Activated T-cell treated with anti-CD3 and anti-CD28 coated beads, Interleukin-2, amount 50 U/mL, for 24 hours (primary cell): Measurements from ENCODE around the gene IL12A.

Experiments used
- DNase-seq: peaks from one replicate; pipeline ENCODE4 v3.0.0-alpha.2; 2020
- H3K27ac Mint-ChIP-seq: 2 replicates; pipeline ENCODE4 v1.8.0; 2020; ENCODE audit warnings: mild to moderate bottlenecking, mixed read lengths
- H3K27me3 Mint-ChIP-seq: 2 replicates; pipeline ENCODE4 v1.8.0; 2020; ENCODE audit warnings: mixed read lengths
- H3K36me3 Mint-ChIP-seq: 2 replicates; pipeline ENCODE4 v1.8.0; 2020; ENCODE audit warnings: low read depth, mixed read lengths
- H3K4me1 Mint-ChIP-seq: 2 replicates; pipeline ENCODE4 v1.8.0; 2020; ENCODE audit warnings: low read depth, mixed read lengths
- H3K4me3 Mint-ChIP-seq: 2 replicates; pipeline ENCODE4 v1.8.0; 2020; ENCODE audit warnings: mild to moderate bottlenecking, moderate library complexity, mixed read lengths
- H3K9me3 Mint-ChIP-seq: 2 replicates; pipeline ENCODE4 v1.8.0; 2020; ENCODE audit warnings: mixed read lengths

The IL12A gene

DNA sequence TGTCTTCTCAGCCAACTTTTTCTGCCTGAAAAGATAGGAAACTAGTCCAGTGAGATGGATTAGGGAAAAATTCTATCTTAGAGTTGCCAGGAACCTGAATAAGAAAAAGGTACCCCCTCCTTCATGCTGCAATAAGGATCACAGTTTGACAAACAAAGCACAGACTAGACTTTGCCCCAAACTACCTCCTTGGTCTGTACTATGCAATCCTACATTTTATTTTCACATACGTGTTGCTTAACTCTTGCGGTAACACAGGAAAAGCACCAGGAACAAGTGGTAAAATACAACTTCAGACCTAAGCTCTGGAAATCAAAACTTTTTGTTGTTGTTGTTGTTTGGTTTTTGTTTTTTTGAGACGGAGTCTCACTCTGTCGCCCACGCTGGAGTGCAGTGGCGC is 11.3 kb upstream of the IL12A start:
- Mint-ChIP-seq H3K36me3 (no peaks in the 10 kb centered on the region), H3K27me3 (peaks cover 41% of the 10 kb centered on the region), H3K9me3 (no peaks in the 10 kb centered on the region), H3K27ac (no peak overlapping the region), H3K4me1 (no peaks in the 10 kb centered on the region), H3K4me3 (no peak overlapping the region)
- DNase-seq, result no peak

DNA sequence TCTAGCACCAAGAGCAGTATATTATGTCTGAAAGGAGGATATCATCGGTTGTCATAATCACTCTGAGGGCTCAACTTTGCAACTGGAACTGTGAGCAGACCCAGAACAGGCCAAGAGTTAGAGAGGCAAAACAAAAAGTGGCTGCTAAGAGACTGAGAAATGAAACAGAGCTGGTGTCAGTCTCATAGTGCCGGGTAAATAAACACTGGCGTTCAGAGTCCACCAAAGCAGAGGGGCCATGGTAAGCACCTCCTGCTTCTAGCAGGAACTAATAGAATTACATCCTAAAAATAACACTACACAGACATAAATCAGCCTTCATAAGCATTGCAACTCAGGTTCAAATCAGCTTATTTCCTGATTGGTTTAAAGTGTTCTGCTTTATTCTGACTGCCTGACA is 10.3 kb upstream of the IL12A start:
- no peak for DNase-seq
- Mint-ChIP-seq H3K4me1 (no peaks in the 10 kb centered on the region), H3K27ac (no peak overlapping the region), H3K36me3 (no peaks in the 10 kb centered on the region), H3K9me3 (no peaks in the 10 kb centered on the region), H3K4me3 (no peak overlapping the region), H3K27me3 (peaks cover 44% of the 10 kb centered on the region)

DNA sequence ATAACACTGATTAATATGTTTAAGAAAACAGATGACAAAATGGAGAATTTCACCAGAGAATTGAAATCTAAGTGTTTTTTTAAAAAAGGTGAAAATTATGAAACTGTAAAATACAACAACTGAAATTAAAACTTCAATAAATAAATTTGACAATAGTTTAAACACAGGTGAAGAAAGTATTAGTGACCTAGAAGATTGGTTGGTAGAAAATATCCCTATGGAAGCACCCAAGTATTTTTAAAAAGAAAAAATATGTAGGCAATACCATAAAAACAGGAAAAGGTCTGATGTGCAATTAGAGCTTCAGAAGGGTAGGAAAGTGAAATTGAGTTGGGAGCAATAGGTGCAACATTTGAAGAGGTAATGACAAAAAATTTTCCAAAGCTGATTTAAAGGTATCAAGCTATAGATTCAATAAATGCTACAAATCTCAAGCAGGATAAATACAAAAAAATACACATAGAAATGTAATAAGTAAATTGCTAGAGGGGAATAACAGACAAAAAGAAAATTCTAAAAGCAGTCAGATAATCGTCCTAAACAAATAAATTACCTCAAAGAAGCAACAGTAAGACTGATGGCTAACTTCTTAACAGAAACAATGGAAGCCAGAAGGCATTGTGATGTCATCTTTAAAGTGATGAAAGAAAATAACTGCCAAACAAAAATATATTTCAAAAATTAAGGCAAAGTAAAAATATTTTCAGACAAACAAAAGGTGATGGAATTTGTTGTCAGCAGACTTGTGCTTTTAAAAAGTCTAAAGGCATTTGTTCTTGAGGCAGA is 9.5 kb upstream of the IL12A start:
- peaks cover 44% of the 10 kb centered on the region for H3K27me3 Mint-ChIP-seq
- H3K36me3 Mint-ChIP-seq, result no peaks in the 10 kb centered on the region
- no peak for DNase-seq
- H3K4me3 Mint-ChIP-seq, result no peak overlapping the region
- no peak overlapping the region for H3K27ac Mint-ChIP-seq
- no peaks in the 10 kb centered on the region for H3K9me3 Mint-ChIP-seq
- H3K4me1 Mint-ChIP-seq, result no peaks in the 10 kb centered on the region

DNA sequence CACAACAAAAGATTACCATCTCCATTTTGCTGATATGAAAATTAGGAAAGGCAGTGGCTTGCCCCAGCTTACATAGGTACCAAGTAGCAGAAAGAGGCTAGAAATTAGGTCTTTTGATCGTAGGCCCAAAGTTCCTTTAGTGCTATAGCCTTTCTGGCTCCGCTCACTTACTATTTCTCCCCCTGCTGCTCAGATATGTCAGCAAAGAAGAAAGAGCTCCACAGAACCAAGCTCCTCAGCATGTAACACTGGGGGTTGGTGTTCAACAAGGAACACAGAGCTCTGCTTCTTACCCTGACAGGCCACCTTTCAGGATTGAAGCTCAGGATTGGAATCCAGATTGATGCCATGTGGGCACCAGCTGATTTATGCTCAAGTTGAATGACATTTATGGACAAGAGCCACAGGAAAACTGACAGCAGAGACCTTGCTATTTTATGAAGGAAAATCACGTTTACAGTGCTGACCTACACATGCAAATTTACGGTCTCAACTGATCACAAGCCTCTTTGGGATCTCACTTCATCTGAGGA is 6.1 kb upstream of the IL12A start:
- no peak overlapping the region for H3K4me3 Mint-ChIP-seq
- no peaks in the 10 kb centered on the region for H3K9me3 Mint-ChIP-seq
- peaks cover 5% of the 10 kb centered on the region for H3K4me1 Mint-ChIP-seq
- H3K36me3 Mint-ChIP-seq, result no peaks in the 10 kb centered on the region
- no peak for DNase-seq
- H3K27ac Mint-ChIP-seq, result no peak overlapping the region
- peaks cover 33% of the 10 kb centered on the region for H3K27me3 Mint-ChIP-seq

DNA sequence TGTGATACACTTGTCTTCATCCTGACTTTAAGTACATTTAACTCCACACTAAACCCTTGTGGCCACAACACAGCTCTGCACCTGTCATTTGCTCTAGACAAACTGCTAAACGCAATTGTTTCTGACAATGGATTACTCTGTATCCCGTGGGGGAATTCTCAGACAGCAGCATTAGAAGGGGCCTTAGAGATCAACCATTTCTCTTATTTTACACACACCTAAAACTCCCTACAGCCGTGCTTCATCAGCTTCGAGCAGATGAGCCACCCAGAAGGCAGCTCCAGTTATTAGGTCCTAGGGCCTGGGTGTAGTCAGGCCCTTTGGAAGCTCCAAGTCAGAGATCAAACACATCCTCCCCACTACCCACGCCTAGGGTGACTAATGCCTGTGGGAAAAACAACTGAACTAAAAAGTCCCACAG is 1.3 kb upstream of the IL12A start:
- no peak for DNase-seq
- no peaks in the 10 kb centered on the region for H3K9me3 Mint-ChIP-seq
- no peak overlapping the region for H3K27ac Mint-ChIP-seq
- H3K36me3 Mint-ChIP-seq, result no peaks in the 10 kb centered on the region
- H3K27me3 Mint-ChIP-seq, result peaks cover 23% of the 10 kb centered on the region
- peak overlapping the region; percentile 54 for H3K4me3 Mint-ChIP-seq
- peaks cover 21% of the 10 kb centered on the region for H3K4me1 Mint-ChIP-seq

DNA sequence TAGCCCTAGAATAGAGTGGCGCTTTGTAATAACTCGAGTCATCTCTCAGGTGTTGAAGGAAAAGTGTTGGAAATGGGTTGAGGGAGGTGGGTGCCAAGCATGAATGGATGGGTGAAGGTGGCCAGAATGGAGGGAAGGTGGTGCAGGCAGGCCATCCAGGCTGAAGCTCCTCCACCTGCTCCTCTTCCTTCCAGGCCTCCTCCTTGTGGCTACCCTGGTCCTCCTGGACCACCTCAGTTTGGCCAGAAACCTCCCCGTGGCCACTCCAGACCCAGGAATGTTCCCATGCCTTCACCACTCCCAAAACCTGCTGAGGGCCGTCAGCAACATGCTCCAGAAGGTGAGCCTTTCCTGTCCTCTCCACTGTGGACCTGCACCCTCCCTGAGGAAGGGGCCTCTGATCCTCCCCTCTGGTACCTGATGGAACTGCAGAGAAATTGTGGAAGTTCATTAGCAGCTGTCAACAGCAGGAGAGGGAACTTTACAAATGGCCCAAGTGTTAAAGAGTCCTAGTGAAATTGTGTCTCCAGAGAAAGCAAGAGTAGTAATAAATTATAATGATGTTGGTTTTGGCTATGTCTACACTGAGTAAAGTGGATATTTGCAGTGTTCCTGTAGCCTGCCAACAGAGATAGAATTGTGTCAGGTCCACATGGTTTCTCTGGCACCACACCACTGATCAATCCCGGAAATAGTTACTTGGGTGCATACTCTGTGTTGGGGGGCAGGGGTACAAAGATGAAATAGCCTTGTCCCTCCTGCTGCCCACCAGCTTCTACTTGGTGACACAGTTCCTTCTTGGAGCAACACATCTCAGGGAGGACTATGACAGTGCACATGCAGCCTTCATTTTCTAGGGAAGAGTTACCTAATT is 1.6 kb downstream of the IL12A start:
- H3K27me3 Mint-ChIP-seq, result peaks cover 14% of the 10 kb centered on the region
- H3K36me3 Mint-ChIP-seq, result no peaks in the 10 kb centered on the region
- no peak overlapping the region for H3K27ac Mint-ChIP-seq
- no peaks in the 10 kb centered on the region for H3K9me3 Mint-ChIP-seq
- DNase-seq, result no peak
- peaks cover 21% of the 10 kb centered on the region for H3K4me1 Mint-ChIP-seq
- H3K4me3 Mint-ChIP-seq, result no peak overlapping the region

DNA sequence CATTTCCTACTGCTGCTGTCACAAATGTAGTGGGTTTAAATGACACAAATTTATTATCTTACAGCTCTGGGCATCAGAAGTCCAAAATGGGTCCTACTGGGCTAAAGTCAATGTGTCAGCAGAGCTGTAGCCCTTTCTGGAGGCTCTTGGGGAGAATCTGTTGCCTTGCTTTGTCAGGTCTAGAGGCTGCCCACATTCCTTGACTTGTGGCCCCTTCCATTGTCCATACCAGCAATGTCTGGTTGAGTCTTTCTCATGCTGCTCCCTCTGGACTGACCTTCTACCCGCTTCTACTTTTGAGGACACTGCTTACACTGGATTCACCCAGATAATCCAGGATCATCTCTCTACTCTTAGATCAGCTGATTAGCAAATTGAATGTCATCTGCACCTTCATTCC is 3.0 kb downstream of the IL12A start:
- Mint-ChIP-seq H3K27ac (no peak overlapping the region), H3K4me3 (no peak overlapping the region), H3K36me3 (no peaks in the 10 kb centered on the region), H3K27me3 (peaks cover 14% of the 10 kb centered on the region), H3K4me1 (peaks cover 21% of the 10 kb centered on the region), H3K9me3 (no peaks in the 10 kb centered on the region)
- no peak for DNase-seq

DNA sequence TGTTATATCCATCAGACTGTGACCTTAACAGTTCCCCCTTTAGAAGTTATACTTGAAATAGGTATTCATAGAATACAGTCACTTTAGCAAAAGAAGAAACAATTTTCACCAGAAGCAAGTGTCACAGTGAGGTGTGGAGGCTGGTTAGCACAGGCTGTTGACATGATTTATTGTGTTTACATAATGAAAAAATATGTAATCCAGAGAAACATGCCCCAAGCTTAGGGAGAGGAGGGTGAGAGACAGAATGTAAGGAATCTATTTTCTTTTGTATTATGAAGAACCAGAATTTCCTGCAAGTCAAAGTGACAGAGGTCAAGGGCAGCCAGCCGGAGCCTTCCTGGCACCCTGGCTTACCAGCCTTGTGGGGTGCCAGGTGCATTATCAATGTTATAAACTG is 4.0 kb downstream of the IL12A start:
- no peak for DNase-seq
- H3K27ac Mint-ChIP-seq, result no peak overlapping the region

DNA sequence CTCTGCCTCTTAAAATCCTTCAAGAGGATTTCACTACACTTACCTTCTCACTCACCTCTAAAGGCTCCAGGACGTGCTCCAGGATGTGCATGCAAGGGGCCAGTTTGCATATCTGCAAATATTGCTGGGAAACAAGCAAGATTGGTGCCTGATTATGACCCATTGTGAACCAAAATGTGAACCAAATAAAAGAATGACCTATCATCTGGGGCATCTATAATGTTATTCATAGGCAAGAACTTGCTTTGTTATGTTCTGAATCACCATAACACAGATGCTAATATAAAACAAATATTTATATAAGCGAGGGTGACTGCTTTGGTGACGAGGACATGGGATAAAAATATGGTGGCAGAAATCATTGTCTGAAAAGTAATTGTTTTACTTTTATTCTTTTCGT is 5.5 kb downstream of the IL12A start:
- no peaks in the 10 kb centered on the region for H3K36me3 Mint-ChIP-seq
- no peaks in the 10 kb centered on the region for H3K9me3 Mint-ChIP-seq
- no peak overlapping the region for H3K27ac Mint-ChIP-seq
- H3K4me1 Mint-ChIP-seq, result peaks cover under 1% of the 10 kb centered on the region
- H3K4me3 Mint-ChIP-seq, result no peak overlapping the region
- peaks cover 6% of the 10 kb centered on the region for H3K27me3 Mint-ChIP-seq
- no peak for DNase-seq

More for the DNA sequence above, 4.0 kb downstream of the IL12A start:
- Mint-ChIP-seq H3K4me3 (no peak overlapping the region), H3K27me3 (peaks cover 12% of the 10 kb centered on the region), H3K9me3 (no peaks in the 10 kb centered on the region), H3K4me1 (peaks cover 14% of the 10 kb centered on the region), H3K36me3 (no peaks in the 10 kb centered on the region)

DNA sequence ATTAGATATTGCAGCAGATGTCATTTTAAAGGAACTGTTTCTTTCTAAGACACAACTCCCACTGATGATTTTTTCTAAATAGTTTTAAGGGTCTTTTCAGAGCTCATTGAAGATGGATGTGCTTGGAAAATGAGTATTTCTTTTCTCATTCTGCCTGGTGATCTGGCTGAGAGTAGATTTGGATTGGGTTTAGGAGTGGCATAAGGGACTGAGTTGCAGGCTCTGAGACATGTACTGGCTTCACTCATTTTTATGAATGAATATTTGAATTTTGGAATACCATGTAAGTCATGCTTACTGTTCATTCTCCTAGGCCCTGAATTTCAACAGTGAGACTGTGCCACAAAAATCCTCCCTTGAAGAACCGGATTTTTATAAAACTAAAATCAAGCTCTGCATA is 6.5 kb downstream of the IL12A start:
- H3K36me3 Mint-ChIP-seq, result no peaks in the 10 kb centered on the region
- no peaks in the 10 kb centered on the region for H3K4me1 Mint-ChIP-seq
- H3K27me3 Mint-ChIP-seq, result peaks cover 2% of the 10 kb centered on the region
- H3K9me3 Mint-ChIP-seq, result no peaks in the 10 kb centered on the region
- DNase-seq, result no peak
- H3K27ac Mint-ChIP-seq, result no peak overlapping the region
- H3K4me3 Mint-ChIP-seq, result no peak overlapping the region

DNA sequence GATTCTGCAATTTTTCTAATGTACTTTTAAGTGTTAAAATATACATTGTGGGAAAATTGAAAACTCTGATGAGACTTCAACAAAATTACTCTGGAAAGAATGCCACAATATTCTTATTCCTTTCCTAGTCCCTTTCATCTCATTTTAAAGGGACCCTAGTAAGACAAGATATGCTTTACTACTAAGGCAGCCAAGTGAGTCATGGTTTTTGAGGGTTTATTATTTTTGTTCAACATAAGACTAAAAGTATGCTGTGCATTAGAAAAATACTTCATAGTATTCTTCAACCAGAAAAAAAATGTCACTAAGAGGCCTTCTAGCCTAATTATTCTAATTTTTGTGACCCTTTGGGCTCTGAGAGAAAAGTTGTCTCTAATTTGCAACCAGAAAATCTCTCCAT is 7.4 kb downstream of the IL12A start:
- Mint-ChIP-seq H3K27ac (no peak overlapping the region), H3K4me3 (no peak overlapping the region), H3K27me3 (no peaks in the 10 kb centered on the region), H3K36me3 (no peaks in the 10 kb centered on the region), H3K9me3 (no peaks in the 10 kb centered on the region), H3K4me1 (no peaks in the 10 kb centered on the region)
- DNase-seq, result no peak

DNA sequence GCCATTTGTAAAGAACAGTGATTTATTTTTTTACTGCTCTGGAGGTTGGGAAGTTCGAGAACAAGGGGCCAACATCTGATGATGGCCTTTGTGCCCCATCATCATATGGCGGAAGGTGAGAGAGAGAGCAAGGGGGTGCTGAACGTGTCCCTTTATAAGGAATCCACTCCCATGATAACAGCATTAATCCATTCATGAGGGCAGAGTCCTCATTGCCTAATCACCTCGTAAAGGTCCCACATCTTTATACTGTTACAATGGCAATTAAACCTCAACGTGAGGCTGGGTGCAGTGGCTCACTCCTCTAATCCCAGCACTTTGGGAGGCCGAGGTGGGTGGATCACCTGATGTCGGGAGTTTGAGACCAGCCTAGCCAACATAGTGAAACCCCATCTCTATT is 8.3 kb downstream of the IL12A start:
- Mint-ChIP-seq H3K27me3 (no peaks in the 10 kb centered on the region), H3K27ac (no peak overlapping the region), H3K9me3 (no peaks in the 10 kb centered on the region), H3K4me1 (no peaks in the 10 kb centered on the region), H3K36me3 (no peaks in the 10 kb centered on the region), H3K4me3 (no peak overlapping the region)
- no peak for DNase-seq

DNA sequence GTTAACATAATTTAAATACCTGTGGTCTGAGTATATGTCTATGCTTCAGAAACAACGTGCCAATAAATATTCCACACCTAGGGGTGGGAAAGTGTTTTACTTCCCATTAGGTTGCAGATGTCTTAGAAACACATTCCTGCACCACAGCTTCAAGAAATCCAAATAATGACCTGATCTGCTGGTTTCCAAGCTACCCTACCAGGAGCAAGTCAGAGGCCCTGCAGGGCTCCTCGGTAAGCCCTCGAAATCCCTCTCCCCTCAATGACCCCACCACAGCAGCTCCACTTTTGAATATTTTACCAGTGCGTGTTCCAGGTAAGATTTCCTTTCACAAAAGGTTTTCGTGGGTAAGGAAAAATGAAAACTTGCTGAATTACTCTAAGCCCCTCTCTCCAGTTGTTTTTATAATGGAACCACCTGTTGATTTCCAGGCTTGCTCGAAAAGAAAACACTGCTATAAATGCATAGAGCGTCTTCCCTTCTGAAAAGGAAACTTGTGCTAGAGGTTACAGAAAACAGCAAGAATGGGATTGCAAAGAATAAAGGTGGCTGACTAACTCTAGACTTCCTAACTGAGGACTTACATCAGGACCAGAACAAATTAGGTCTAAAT is 12.6 kb downstream of the IL12A start:
- no peaks in the 10 kb centered on the region for H3K9me3 Mint-ChIP-seq
- H3K27me3 Mint-ChIP-seq, result no peaks in the 10 kb centered on the region
- H3K36me3 Mint-ChIP-seq, result no peaks in the 10 kb centered on the region
- no peaks in the 10 kb centered on the region for H3K4me1 Mint-ChIP-seq
- no peak overlapping the region for H3K4me3 Mint-ChIP-seq
- no peak for DNase-seq
- H3K27ac Mint-ChIP-seq, result no peak overlapping the region

DNA sequence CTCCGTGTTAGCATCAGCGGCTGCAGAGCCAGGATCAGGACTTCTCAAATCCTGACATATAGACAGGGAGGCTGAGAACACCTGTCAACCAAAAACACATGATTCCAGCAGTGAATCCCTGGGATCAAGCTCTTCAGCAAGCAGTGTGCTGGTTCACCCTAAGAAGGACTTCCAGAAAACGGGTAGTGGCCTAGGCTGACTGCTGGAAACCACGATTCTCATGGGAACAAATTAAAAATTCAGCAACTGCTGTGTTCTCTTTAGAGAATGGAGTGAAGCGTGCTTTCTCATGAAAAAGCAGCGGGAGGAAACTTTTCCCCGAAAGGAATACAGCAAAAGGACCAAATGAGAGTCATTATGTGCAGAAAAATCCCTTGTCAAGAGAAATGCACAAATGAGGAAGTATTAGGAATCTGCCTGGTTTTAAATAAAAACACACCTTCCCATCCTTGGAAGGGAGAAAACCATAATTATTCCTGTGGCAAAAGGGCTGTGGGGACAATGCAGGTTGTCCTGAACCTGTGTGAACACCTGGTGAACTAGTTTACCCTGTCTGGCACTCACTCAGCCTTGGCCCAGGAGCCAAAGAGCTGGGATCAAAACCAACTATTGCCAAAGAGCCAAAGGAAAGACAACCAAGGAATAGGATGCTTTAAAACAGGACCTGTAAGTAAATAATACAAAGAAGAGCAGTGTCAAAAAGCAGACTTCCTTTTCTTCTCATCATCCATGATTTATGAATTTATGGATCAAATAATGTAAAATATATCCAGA is 13.4 kb downstream of the IL12A start:
- Mint-ChIP-seq H3K36me3 (no peaks in the 10 kb centered on the region), H3K4me1 (no peaks in the 10 kb centered on the region), H3K27ac (no peak overlapping the region), H3K27me3 (no peaks in the 10 kb centered on the region), H3K4me3 (no peak overlapping the region), H3K9me3 (no peaks in the 10 kb centered on the region)
- no peak for DNase-seq
